GM19193 (cell line): ENCODE results near the gene PRKAG1.
A peak's percentile ranks its signal among the peaks of the same experiment; 100 is the strongest.

Source experiments
- POLR2A ChIP-seq: IDR thresholded peaks from 4 replicates; pipeline ENCODE4 v1.6.1; 2011; ENCODE audit not compliant: insufficient read depth, insufficient read length; ENCODE audit errors: extremely low read depth

PRKAG1 gene

GRCh38 chr12:49018261-49019119 is at the start of gene PRKAG1:
PRKAG1 (minus strand) TSS chr12:49018776; CDS start chr12:49018740, 36 bp downstream.
- TF ChIP-seq POLR2A, result peak; percentile 97

- TF ChIP-seq POLR2A, result no peak
These were observed 47.5 kb upstream of the PRKAG1 start for GRCh38 chr12:49066120-49066519.

GRCh38 chr12:49064767-49065152 is 46.2 kb upstream of the PRKAG1 start:
- no peak for TF ChIP-seq POLR2A

- no peak for TF ChIP-seq POLR2A
These were observed 42.6 kb upstream of the PRKAG1 start for GRCh38 chr12:49061157-49061650.

- TF ChIP-seq POLR2A, result peak; percentile 79
These were observed 41.9 kb upstream of the PRKAG1 start, which contains the start of gene KMT2D for GRCh38 chr12:49060237-49061156. KMT2D (minus strand) TSS chr12:49060794; CDS start chr12:49055324, 5,470 bp downstream.

- TF ChIP-seq POLR2A, result no peak
These were observed 41.0 kb upstream of the PRKAG1 start for GRCh38 chr12:49059299-49060171.

- no peak for TF ChIP-seq POLR2A
These were observed 40.4 kb upstream of the PRKAG1 start for GRCh38 chr12:49059045-49059298.

GRCh38 chr12:49058366-49059044 is 39.9 kb upstream of the PRKAG1 start:
- no peak for TF ChIP-seq POLR2A

GRCh38 chr12:49057888-49058287 is 39.3 kb upstream of the PRKAG1 start:
- TF ChIP-seq POLR2A, result no peak

GRCh38 chr12:49055978-49056754 is 37.6 kb upstream of the PRKAG1 start:
- TF ChIP-seq POLR2A, result no peak

- no peak for TF ChIP-seq POLR2A
These were observed 36.5 kb upstream of the PRKAG1 start for GRCh38 chr12:49055092-49055491.

GRCh38 chr12:49054524-49054923 is 35.9 kb upstream of the PRKAG1 start:
- no peak for TF ChIP-seq POLR2A

GRCh38 chr12:49054096-49054495 is 35.5 kb upstream of the PRKAG1 start:
- no peak for TF ChIP-seq POLR2A
